ENCODE results near the gene A1BG.

DNA sequence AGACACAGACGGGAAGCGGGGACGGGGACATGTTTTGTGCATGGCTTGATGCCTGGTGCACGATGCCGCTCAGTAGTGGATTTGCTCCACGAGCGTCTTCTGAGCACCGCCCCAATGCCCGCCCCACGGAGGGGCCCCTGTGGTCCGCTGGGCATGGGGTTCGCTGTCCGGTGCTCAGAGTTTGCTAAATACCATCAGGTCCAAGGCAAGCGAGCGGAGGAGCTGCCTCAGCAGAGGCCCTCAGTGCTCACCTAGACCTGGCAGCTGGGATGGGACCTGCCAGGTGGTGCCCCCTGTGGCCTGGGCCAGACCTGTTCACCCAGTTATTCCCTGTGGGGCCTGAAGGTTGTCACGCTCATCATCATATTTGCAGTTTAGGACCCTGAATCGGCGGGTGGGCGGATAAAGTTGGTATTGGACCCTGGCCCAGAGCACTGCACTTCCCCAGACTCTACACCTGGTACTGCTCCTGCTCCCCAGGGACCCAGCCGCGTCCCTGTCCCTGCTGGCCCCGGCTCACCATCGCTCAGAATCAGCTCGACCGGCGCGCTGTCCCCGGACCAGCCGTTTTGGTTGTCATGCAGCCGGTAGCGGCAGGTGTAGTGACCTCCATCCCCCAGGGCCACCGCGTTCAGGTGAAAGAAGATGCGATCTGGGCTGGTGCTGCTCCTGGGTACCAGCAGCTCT lies 2.3 kb downstream of the A1BG start:
- TF ChIP-seq CTCF (conservative IDR thresholded peaks at IDR 0.05; ENCODE audit: low read depth, low read length) (no peak), EZH2 (IDR thresholded peaks at IDR 0.05; ENCODE audit: low read length, unreplicated experiment) (no peak)

All from PC-3 (cell line).